Activated CD8-positive, alpha-beta memory T cell treated with anti-CD3 and anti-CD28 coated beads, Interleukin-2, amount 10 ng/mL, durations not matched to agents 7 days and 5 days (primary cell): Measurements from ENCODE around the gene SSBP4. TPM values are rescaled to one million over a fixed set of nuclear protein-coding genes. Genes with fewer than 3 reads are reported as not detected.

Source experiments
- ATAC-seq: fragments of 150-1000 bp; cut with Tn5 transposase; one replicate; pipeline ENCODE4 v1.10.0; 2021; ENCODE audit warnings: moderate library complexity
- CTCF ChIA-PET: fragments of 350-600 bp; sonication (Branson Sonifier 250); formaldehyde crosslinking; loops from one replicate; lab custom pipeline; 2021; ENCODE audit warnings: antibody characterized with exemption; lab: Charles Lee
- DNase-seq: peaks from one replicate; pipeline ENCODE4 v3.0.0-alpha.2; 2020
- H3K27ac Mint-ChIP-seq: one replicate; pipeline ENCODE4 v1.8.0; 2021; ENCODE audit warnings: mild to moderate bottlenecking, mixed read lengths
- H3K27me3 Mint-ChIP-seq: one replicate; pipeline ENCODE4 v1.8.0; 2021; ENCODE audit warnings: mixed read lengths
- H3K36me3 Mint-ChIP-seq: one replicate; pipeline ENCODE4 v1.8.0; 2021; ENCODE audit warnings: mild to moderate bottlenecking, mixed read lengths
- H3K4me1 Mint-ChIP-seq: one replicate; pipeline ENCODE4 v1.8.0; 2021; ENCODE audit warnings: mixed read lengths
- H3K4me3 Mint-ChIP-seq: one replicate; pipeline ENCODE4 v1.8.0; 2021; ENCODE audit warnings: mild to moderate bottlenecking, moderate library complexity, mixed read lengths
- H3K9me3 Mint-ChIP-seq: one replicate; pipeline ENCODE4 v1.8.0; 2022; ENCODE audit warnings: low read depth, mixed read lengths
- microRNA-seq: library from miRNA; unstranded; fragments of <30 nt; microRNA quantifications from one replicate; pipeline ENCODE4 v1.2.0, GENCODE V29; 2022
- total RNA-seq, 2 experiments: library from RNA; stranded (reverse); gene quantifications; one replicate each; pipeline ENCODE4 v1.2.3, GENCODE V29; 2021

Gene SSBP4
- total RNA-seq, 2 experiments from 2014 or later, result 197 to 247 TPM

- Mint-ChIP-seq H3K4me1 (peaks cover 83% of the 10 kb centered on the region), H3K27ac (peak overlapping the region; percentile 86), H3K9me3 (no peaks in the 10 kb centered on the region), H3K36me3 (no peaks in the 10 kb centered on the region), H3K27me3 (no peaks in the 10 kb centered on the region), H3K4me3 (no peak overlapping the region)
- CTCF ChIA-PET, result interaction anchor here (1.0 to 3.3 kb wide), 7 partner anchors 8 to 64 kb away, joined by 3 to 17 read pairs (median 4); no protein-coding TSS in a partner anchor
- DNase-seq, result no peak
- no peak for ATAC-seq
Measured at GRCh38 chr19:18477974-18478373, 58.8 kb downstream of the SSBP4 start.

GRCh38 chr19:18478545-18479311, 59.5 kb downstream of the SSBP4 start:
- no peak overlapping the region for H3K4me3 Mint-ChIP-seq
- H3K27me3 Mint-ChIP-seq, result no peaks in the 10 kb centered on the region
- H3K27ac Mint-ChIP-seq, result peak overlapping the region; percentile 86
- DNase-seq, result peak; percentile 84
- ATAC-seq, result peak; percentile 57
- peaks cover 91% of the 10 kb centered on the region for H3K4me1 Mint-ChIP-seq
- CTCF ChIA-PET, result interaction anchor here (0.7 to 3.3 kb wide), 7 partner anchors 9 to 157 kb away, joined by 3 to 17 read pairs (median 4); no protein-coding TSS in a partner anchor
- H3K9me3 Mint-ChIP-seq, result no peaks in the 10 kb centered on the region
- H3K36me3 Mint-ChIP-seq, result no peaks in the 10 kb centered on the region

- Mint-ChIP-seq H3K4me1 (peaks cover 89% of the 10 kb centered on the region), H3K27me3 (no peaks in the 10 kb centered on the region), H3K36me3 (no peaks in the 10 kb centered on the region), H3K4me3 (no peak overlapping the region), H3K9me3 (no peaks in the 10 kb centered on the region), H3K27ac (peak overlapping the region; percentile 86)
- ATAC-seq (no peak), DNase-seq (no peak)
- CTCF ChIA-PET, result interaction anchor here (1.2 to 3.3 kb wide), 4 partner anchors 11 to 29 kb away, joined by 4 to 17 read pairs (median 6); no protein-coding TSS in a partner anchor
Measured at GRCh38 chr19:18480006-18480691, 61.0 kb downstream of the SSBP4 start.

- Mint-ChIP-seq H3K9me3 (no peaks in the 10 kb centered on the region), H3K27ac (no peak overlapping the region), H3K27me3 (no peaks in the 10 kb centered on the region), H3K36me3 (no peaks in the 10 kb centered on the region), H3K4me1 (peaks cover 89% of the 10 kb centered on the region), H3K4me3 (no peak overlapping the region)
- DNase-seq (no peak), ATAC-seq (no peak)
- CTCF ChIA-PET, result interaction anchor here (0.7 to 1.9 kb wide), 10 partner anchors 10 to 54 kb away, joined by 3 to 9 read pairs (median 4); no protein-coding TSS in a partner anchor
Measured at GRCh38 chr19:18481505-18482222, 62.5 kb downstream of the SSBP4 start.

- Mint-ChIP-seq H3K9me3 (no peaks in the 10 kb centered on the region), H3K4me1 (peaks cover 88% of the 10 kb centered on the region), H3K27me3 (no peaks in the 10 kb centered on the region), H3K36me3 (no peaks in the 10 kb centered on the region), H3K4me3 (no peak overlapping the region), H3K27ac (no peak overlapping the region)
- CTCF ChIA-PET, result interaction anchor here (0.7 to 2.2 kb wide), 7 partner anchors 13 to 106 kb away, joined by 3 to 11 read pairs (median 5); partner anchors contain the start of gene REX1BD
- DNase-seq (no peak), ATAC-seq (no peak)
Measured at GRCh38 chr19:18483119-18483890, 64.1 kb downstream of the SSBP4 start.

Small RNAs within 50 kb of the gene (microRNA-seq; reads per million reads assigned to microRNA genes)
- not detected for gene MIR3189

Other genes starting within 250 kb of the SSBP4 start
- 10 to 100 TPM; 57.1 to 66.2 TPM for gene IFI30, start 245.6 kb upstream of the SSBP4 start, total RNA-seq
- gene MPV17L2, start 226.2 kb upstream of the SSBP4 start, total RNA-seq, result 10 to 100 TPM in 1 of 2 experiments, 1 to 10 TPM in 1; 8.2 to 12.9 TPM
- gene RAB3A, start 215.4 kb upstream of the SSBP4 start, total RNA-seq, result 1 to 10 TPM; 3.5 to 3.7 TPM
- gene PDE4C, start 193.0 kb upstream of the SSBP4 start, total RNA-seq, result under 1 TPM; 0.14 to 0.23 TPM
- 1 to 10 TPM; 2.2 to 3.1 TPM for gene IQCN, start 144.9 kb upstream of the SSBP4 start, total RNA-seq
- gene JUND, start 137.8 kb upstream of the SSBP4 start, total RNA-seq, result 100 to 1,000 TPM; 498 to 501 TPM
- 100 to 1,000 TPM; 209 to 236 TPM for gene LSM4, start 96.3 kb upstream of the SSBP4 start, total RNA-seq
- gene PGPEP1, start 78.8 kb upstream of the SSBP4 start, total RNA-seq, result 10 to 100 TPM; 35.5 to 44.7 TPM
- gene GDF15, start 33.2 kb upstream of the SSBP4 start, total RNA-seq, result not detected
- gene LRRC25, start 21.8 kb upstream of the SSBP4 start, total RNA-seq, result under 1 TPM in 1 of 2 experiments, not detected in 1; 0.12 TPM
- gene ISYNA1, start 18.7 kb downstream of the SSBP4 start, total RNA-seq, result 10 to 100 TPM; 29.6 to 30.0 TPM
- 10 to 100 TPM; 22.9 to 33.7 TPM for gene ELL, start 102.7 kb downstream of the SSBP4 start, total RNA-seq
- 100 to 1,000 TPM; 220 to 286 TPM for gene FKBP8, start 124.2 kb downstream of the SSBP4 start, total RNA-seq
- gene KXD1, start 138.5 kb downstream of the SSBP4 start, total RNA-seq, result 100 to 1,000 TPM; 106 to 113 TPM
- gene UBA52, start 152.5 kb downstream of the SSBP4 start, total RNA-seq, result 1,000 to 10,000 TPM; 1,256 to 1,325 TPM
- gene REX1BD, start 169.4 kb downstream of the SSBP4 start, total RNA-seq, result 100 to 1,000 TPM in 1 of 2 experiments, 10 to 100 TPM in 1; 88.9 to 102 TPM
- gene CRLF1, start 187.4 kb downstream of the SSBP4 start, total RNA-seq, result not detected
- gene TMEM59L, start 193.5 kb downstream of the SSBP4 start, total RNA-seq, result not detected
- 10 to 100 TPM; 12.8 to 15.8 TPM for gene KLHL26, start 217.6 kb downstream of the SSBP4 start, total RNA-seq